Large intestine (tissue), 12 donors: ENCODE measurements around the gene NNMT. TPM values are rescaled to one million over a fixed set of nuclear protein-coding genes. Genes with fewer than 3 reads are reported as not detected.

Source experiments
- DNase-seq, 2 donors: peaks; one replicate each; pipeline versions ENCODE4 v3.0.0 to v3.0.0-alpha.2; 2013
- H3K27ac ChIP-seq: one replicate; pipeline ENCODE4 v1.5.1; 2013; ENCODE audit warnings: low read length
- H3K27me3 ChIP-seq: 2 replicates; pipeline ENCODE4 v1.6.1; 2013; ENCODE audit warnings: low read length; ENCODE audit not compliant: control insufficient read depth, insufficient read depth
- H3K36me3 ChIP-seq: 2 replicates; pipeline ENCODE4 v1.6.1; 2013; ENCODE audit warnings: low read length; ENCODE audit not compliant: control insufficient read depth, insufficient read depth
- H3K4me1 ChIP-seq: one replicate; pipeline ENCODE4 v1.6.1; 2013; ENCODE audit warnings: low read length; ENCODE audit not compliant: control insufficient read depth, insufficient read depth
- H3K4me3 ChIP-seq: one replicate; pipeline ENCODE4 v1.5.1; 2013; ENCODE audit warnings: low read length
- H3K9me3 ChIP-seq: one replicate; pipeline ENCODE4 v1.6.1; 2013; ENCODE audit warnings: mild to moderate bottlenecking, low read depth, low read length, moderate library complexity; ENCODE audit not compliant: control insufficient read depth
- WGBS: methylation state at CpG from one replicate; pipeline ENCODE4 v1.1.5; 2013; ENCODE audit warnings: low lambda C conversion rate; ENCODE audit not compliant: insufficient coverage; 5-methylcytosine and 5-hydroxymethylcytosine counted together
- long read RNA-seq, 11 donors: transcript quantifications; one replicate each; lab custom pipeline, GENCODE V29; 2026
- polyA plus RNA-seq: library from polyadenylated mRNA; unstranded; fragments of 120-200 nt; gene quantifications from one replicate; pipeline ENCODE4 v1.2.1, GENCODE V29; 2013

NNMT gene
- 4.0 TPM for polyA plus RNA-seq
- long read RNA-seq, donor 1, partial matches to known transcripts: 0 of 1 reads
- long read RNA-seq, donor 1, other reads (novel, unspliced or antisense): 0 of 1 reads
- long read RNA-seq, donor 2: 0 reads
- long read RNA-seq, donor 3: 0 reads
- long read RNA-seq, donor 4: 0 reads
- long read RNA-seq, donor 5, partial matches to known transcripts: 0 of 2 reads
- long read RNA-seq, donor 5, other reads (novel, unspliced or antisense): 0 of 2 reads
- long read RNA-seq, donor 6: 0 reads
- long read RNA-seq, donor 7, partial matches to known transcripts: 0 of 2 reads
- long read RNA-seq, donor 7, other reads (novel, unspliced or antisense): 0 of 2 reads
- long read RNA-seq, donor 8, partial matches to known transcripts: 0 of 1 reads
- long read RNA-seq, donor 8, other reads (novel, unspliced or antisense): 0 of 1 reads
- long read RNA-seq, donor 9: 0 reads
- long read RNA-seq, donor 10, partial matches to known transcripts: 0 of 1 reads
- long read RNA-seq, donor 10, other reads (novel, unspliced or antisense): 0 of 1 reads
- long read RNA-seq, donor 11: 0 reads

DNA sequence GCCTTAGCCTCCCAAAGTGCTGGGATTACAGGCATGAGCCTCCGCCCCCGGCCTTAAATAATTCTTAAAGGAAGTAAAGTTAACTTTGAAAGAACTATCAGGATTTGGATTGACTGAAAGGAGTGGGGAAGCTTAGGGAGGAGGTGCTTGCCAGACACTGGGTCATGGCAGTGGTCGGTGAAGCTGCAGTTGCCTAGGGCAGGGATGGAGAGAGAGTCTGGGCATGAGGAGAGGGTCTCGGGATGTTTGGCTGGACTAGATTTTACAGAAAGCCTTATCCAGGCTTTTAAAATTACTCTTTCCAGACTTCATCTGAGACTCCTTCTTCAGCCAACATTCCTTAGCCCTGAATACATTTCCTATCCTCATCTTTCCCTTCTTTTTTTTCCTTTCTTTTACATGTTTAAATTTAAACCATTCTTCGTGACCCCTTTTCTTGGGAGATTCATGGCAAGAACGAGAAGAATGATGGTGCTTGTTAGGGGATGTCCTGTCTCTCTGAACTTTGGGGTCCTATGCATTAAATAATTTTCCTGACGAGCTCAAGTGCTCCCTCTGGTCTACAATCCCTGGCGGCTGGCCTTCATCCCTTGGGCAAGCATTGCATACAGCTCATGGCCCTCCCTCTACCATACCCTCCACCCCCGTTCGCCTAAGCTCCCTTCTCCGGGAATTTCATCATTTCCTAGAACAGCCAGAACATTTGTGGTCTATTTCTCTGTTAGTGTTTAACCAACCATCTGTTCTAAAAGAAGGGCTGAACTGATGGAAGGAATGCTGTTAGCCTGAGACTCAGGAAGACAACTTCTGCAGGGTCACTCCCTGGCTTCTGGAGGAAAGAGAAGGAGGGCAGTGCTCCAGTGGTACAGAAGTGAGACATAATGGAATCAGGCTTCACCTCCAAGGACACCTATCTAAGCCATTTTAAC lies at the start of gene NNMT:
TSS of gene NNMT (plus strand) at position 724 of the 929 bp plus-strand sequence. CDS start at position 882, 158 bp downstream.
- no peaks in the 10 kb centered on the region for H3K36me3 ChIP-seq
- DNase-seq: no peak
- H3K4me1 ChIP-seq: peaks cover 4% of the 10 kb centered on the region
- no peaks in the 10 kb centered on the region for H3K9me3 ChIP-seq
- peaks cover 5% of the 10 kb centered on the region for H3K27me3 ChIP-seq
- WGBS: no CpG with 5 or more reads among the region's 11 CpGs
- H3K27ac ChIP-seq: no peak within 1 kb of the TSS
- H3K4me3 ChIP-seq: no peak within 1 kb of the TSS

DNA sequence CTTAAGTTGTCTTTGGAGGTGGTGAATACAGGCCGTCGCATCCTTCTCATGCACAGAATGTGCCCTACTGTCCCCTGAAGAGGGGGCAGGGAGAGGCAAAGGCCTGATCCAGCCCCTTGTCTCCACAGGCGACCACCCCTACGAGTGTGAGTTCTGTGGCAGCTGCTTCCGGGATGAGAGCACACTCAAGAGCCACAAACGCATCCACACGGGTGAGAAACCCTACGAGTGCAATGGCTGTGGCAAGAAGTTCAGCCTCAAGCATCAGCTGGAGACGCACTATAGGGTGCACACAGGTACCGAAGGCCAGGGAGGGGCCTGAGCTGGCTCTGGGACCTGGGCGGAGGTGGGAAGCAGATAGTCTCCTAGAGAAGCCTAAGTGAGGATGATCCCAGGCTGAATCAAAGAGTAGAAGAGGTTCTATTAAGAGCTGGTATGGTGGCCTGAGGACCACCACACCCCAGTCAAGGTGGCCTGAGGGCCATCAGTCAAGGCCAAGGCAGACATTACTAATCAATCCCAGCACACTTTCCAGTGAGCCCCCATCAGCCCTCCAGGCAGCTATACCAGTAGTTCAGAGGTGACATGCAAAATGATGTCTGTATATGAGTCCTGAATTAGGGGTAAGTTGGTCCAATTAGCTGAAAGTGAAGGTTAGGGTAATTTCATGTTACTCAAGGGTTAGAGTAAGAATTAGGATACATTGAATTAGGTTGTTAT lies 49.0 kb upstream of the NNMT start:
- no peak overlapping the region for H3K27ac ChIP-seq
- WGBS: no CpG with 5 or more reads among the region's 11 CpGs
- no peaks in the 10 kb centered on the region for H3K9me3 ChIP-seq
- H3K4me3 ChIP-seq: no peak overlapping the region
- no peaks in the 10 kb centered on the region for H3K27me3 ChIP-seq
- H3K36me3 ChIP-seq: no peaks in the 10 kb centered on the region
- no peaks in the 10 kb centered on the region for H3K4me1 ChIP-seq
- no peak for DNase-seq

GRCh38 chr11:114250180-114250579 lies 46.0 kb upstream of the NNMT start:
- no peak overlapping the region for H3K4me3 ChIP-seq
- H3K27ac ChIP-seq: no peak overlapping the region
- H3K27me3 ChIP-seq: no peaks in the 10 kb centered on the region

DNA sequence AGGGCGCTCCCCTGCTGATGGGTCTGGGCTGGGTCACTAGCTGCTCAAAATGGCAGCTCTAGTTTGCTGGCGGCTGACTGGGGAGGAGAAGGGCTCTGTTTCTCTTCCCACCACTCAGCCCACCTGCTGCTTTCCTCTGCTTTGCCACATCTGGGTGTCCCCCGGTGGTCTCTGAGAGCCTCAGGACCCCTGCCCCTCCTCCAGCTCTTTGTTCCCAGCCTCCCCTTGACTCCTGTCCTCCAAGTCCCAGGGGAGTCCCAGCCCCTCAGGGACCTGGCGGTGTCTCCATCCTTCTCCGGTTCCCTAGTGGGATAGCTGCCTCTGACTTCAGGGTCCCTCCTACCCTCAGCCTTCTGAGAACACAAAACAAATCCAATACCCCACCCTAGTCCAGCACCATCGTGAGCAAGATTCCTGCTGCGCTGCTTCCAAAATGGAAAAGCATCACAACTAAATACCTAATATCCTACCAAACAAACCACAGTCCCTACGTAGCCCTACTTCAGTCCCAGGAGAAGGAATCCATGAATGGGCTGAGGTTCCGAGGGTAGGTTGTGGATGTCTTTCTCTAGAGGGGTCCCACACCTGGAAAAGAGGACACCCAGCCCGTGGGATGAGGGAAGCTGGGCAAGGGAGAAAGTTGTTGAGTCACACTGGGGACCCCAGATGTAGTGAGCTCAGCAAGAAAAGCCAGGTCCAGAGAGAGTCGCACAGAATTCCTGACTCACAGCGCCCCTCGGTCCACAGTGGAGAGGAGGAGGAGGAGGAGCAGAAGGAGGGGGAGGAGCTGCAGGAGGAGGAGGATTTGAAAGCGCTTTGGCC lies 45.0 kb upstream of the NNMT start:
- no peak for DNase-seq
- H3K4me1 ChIP-seq: no peaks in the 10 kb centered on the region
- H3K36me3 ChIP-seq: no peaks in the 10 kb centered on the region
- H3K9me3 ChIP-seq: no peaks in the 10 kb centered on the region
- no peak overlapping the region for H3K4me3 ChIP-seq
- no peaks in the 10 kb centered on the region for H3K27me3 ChIP-seq
- H3K27ac ChIP-seq: no peak overlapping the region
- no CpG with 5 or more reads among the region's 14 CpGs for WGBS

More at GRCh38 chr11:114250180-114250579, 46.0 kb upstream of the NNMT start:
- 93% methylated on average over 4 of the region's 17 CpGs for WGBS
- H3K36me3 ChIP-seq: no peaks in the 10 kb centered on the region
- no peak for DNase-seq
- H3K4me1 ChIP-seq: no peaks in the 10 kb centered on the region
- H3K9me3 ChIP-seq: no peaks in the 10 kb centered on the region

DNA sequence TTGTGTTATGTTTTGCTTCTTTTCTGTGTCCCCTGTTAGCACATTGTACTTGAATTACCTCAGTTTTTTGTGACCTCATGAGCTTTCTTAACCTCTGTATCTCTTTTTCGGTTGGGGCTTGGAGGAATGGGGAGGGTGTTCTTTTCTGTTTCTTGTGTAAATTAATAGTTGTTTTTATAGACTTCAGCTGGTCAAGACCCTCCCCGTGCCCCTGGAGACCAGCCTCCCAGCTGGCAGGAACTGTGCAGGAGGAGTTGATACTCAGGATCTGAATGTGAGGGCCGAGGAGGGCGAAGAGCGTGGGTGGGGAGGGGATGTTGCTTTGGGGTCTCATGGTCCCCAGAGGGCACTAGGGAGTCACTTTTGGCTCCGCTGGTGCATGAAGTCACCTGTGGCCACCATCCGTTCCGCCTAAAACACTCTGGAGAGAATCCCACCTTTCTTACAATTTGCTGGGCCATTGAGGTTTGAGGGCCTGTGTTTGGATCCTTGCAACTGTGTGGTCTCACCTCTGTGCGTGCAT lies 44.3 kb upstream of the NNMT start:
- Histone ChIP-seq H3K36me3 (no peaks in the 10 kb centered on the region), H3K27ac (no peak overlapping the region), H3K4me1 (no peaks in the 10 kb centered on the region), H3K9me3 (no peaks in the 10 kb centered on the region), H3K27me3 (no peaks in the 10 kb centered on the region), H3K4me3 (no peak overlapping the region)
- WGBS: no CpG with 5 or more reads among the region's 9 CpGs
- DNase-seq: no peak

DNA sequence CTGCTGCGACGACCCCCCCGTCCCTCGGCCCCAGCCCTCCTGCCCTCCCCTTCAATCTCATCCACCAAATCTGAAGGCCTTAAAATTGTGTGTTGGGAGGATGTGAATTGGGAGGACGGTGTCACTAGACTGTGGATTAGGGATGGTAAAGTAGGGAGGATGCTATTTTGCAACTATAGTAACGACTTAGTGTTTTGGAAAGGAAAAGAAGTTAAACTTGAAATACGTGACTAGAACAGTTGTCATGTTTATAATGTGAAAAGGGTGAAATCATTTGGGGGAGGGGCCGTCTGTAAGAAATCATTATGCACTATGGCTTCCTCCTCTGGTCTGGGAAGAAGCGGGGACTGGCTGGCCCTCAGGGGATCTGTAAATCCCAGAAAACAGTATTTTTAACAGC lies 43.4 kb upstream of the NNMT start:
- 84% methylated on average over 3 of the region's 9 CpGs for WGBS
- DNase-seq: no peak
- peaks cover 5% of the 10 kb centered on the region for H3K4me1 ChIP-seq
- H3K27ac ChIP-seq: no peak overlapping the region
- H3K4me3 ChIP-seq: no peak overlapping the region
- no peaks in the 10 kb centered on the region for H3K9me3 ChIP-seq
- H3K36me3 ChIP-seq: no peaks in the 10 kb centered on the region
- H3K27me3 ChIP-seq: no peaks in the 10 kb centered on the region

DNA sequence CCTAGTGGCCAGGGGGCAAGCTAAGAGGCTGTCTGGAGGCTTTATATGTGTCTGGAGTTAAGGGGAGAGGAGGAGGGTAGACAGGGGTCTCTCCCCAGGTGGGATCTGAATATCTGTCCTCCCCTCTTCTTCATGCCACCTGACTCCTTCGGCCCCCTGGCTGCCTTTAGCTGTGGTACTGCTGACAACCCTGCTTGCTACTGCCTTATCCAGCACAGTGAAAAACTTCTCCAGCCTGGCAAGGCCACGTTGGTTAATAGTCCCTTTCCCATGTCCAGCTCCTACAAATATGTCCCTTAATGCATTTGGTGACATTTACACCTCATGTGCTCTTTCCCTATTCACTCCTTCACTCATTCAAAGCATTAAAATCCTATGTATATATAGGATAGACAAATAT lies 42.4 kb upstream of the NNMT start:
- peaks cover 2% of the 10 kb centered on the region for H3K9me3 ChIP-seq
- H3K27me3 ChIP-seq: no peaks in the 10 kb centered on the region
- no peak for DNase-seq
- no peak overlapping the region for H3K4me3 ChIP-seq
- H3K4me1 ChIP-seq: peaks cover 12% of the 10 kb centered on the region
- no CpG with 5 or more reads among the region's 2 CpGs for WGBS
- H3K27ac ChIP-seq: no peak overlapping the region
- H3K36me3 ChIP-seq: no peaks in the 10 kb centered on the region

DNA sequence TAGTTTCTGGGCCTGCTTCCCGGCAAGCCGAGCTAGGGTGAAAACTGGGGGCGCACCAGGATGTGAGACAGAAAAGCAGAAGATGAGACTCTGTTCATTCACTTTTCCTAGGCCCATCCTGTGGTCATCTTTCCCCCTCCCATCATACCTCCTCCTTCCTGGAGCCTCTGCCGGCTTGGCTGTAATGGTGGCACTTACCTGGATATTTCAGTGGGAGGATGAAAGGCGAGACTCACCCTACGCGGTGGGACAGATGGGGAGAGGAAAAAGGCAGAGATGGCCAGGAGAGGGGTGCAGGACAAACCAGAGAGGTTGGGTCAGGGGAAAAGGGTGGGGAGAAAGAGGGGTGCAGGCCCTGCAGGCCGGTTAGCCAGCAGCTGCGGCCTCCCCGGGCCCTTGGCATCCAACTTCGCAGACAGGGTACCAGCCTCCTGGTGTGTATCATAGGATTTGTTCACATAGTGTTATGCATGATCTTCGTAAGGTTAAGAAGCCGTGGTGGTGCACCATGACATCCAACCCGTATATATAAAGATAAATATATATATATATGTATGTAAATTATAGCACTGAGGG lies 41.5 kb upstream of the NNMT start:
- Histone ChIP-seq H3K27ac (no peak overlapping the region), H3K9me3 (peaks cover 2% of the 10 kb centered on the region), H3K36me3 (no peaks in the 10 kb centered on the region), H3K4me1 (peaks cover 12% of the 10 kb centered on the region), H3K27me3 (no peaks in the 10 kb centered on the region), H3K4me3 (no peak overlapping the region)
- WGBS: no CpG with 5 or more reads among the region's 14 CpGs
- DNase-seq: no peak

DNA sequence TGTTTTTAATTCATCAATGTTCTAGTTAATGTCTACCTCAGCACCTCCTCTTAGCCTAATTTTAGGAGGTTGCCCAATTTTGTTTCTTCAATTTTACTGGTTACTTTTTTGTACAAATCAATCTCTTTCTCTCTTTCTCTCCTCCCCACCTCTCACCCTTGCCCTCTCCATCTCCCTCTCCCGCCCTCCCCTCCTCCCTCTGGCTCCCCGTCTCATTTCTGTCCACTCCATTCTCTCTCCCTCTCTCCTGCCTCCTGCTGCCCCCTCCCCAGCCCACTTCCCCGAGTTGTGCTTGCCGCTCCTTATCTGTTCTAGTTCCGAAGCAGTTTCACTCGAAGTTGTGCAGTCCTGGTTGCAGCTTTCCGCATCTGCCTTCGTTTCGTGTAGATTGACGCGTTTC lies 40.9 kb upstream of the NNMT start:
- 73% methylated on average over 4 of the region's 11 CpGs for WGBS
- Histone ChIP-seq H3K9me3 (peaks cover 2% of the 10 kb centered on the region), H3K36me3 (no peaks in the 10 kb centered on the region), H3K4me3 (no peak overlapping the region), H3K27me3 (no peaks in the 10 kb centered on the region), H3K4me1 (peaks cover 12% of the 10 kb centered on the region), H3K27ac (no peak overlapping the region)
- no peak for DNase-seq
